PFSK-1 (cell line): Measurements from ENCODE around the gene RFK.

ENCODE experiments used
- FOXP2 ChIP-seq: optimal IDR thresholded peaks from 2 replicates; pipeline ENCODE3; 2011; ENCODE audit warnings: borderline replicate concordance, control low read depth, inconsistent platforms; ENCODE audit not compliant: insufficient read depth; ENCODE audit errors: extremely low read length, extremely low read depth
- POLR2AphosphoS5 ChIP-seq: IDR thresholded peaks from 2 replicates; pipeline ENCODE4 v1.6.1; 2012; ENCODE audit warnings: low read depth, mild to moderate bottlenecking, control low read depth, low read length, moderate library complexity
- SIN3A ChIP-seq: IDR thresholded peaks from 2 replicates; pipeline ENCODE4 v1.6.1; 2012; ENCODE audit warnings: mild to moderate bottlenecking, low read length, moderate library complexity, borderline replicate concordance; ENCODE audit not compliant: insufficient read depth
- TAF1 ChIP-seq: IDR thresholded peaks from 2 replicates; pipeline ENCODE4 v1.6.1; 2012; ENCODE audit warnings: low read length, control low read depth, borderline replicate concordance; ENCODE audit not compliant: insufficient read depth

- no peak for TF ChIP-seq SIN3A
- no peak for TF ChIP-seq POLR2AphosphoS5
- no peak for TF ChIP-seq TAF1
- no peak for TF ChIP-seq FOXP2
Measured at GRCh38 chr9:76366275-76366674, 28.0 kb downstream of the RFK start.
